ENCODE data around the gene CD38.

DNA sequence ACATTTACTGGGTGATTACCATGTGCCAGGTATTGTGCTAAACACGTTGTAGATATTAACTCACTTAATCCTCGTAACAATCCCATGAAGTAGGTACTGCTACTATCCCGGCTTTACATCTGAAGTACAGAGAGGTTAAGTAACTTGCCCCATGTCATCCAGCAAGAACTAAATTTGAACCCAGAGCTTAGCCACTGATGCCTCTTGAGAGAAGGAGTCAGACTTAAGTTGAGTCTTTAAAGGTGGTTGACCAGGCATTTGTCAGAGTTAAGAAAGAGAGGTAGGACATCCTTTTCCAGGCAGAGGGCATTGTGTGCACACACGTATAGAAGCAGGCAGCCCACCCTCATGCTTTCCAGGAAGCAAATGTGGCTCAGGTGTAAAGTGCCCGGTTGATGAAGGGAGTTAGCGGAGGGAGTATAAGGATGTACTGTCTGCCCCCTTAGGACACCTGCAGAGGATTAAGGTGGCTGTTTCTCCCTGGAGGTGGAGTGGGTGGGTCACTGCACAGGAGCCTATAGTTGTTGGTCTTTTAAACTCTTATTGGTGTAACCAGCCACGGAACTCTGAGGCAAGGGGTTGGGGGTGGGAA is 335 bp upstream of the CD38 start:
- TF ChIP-seq, protein P1, sequence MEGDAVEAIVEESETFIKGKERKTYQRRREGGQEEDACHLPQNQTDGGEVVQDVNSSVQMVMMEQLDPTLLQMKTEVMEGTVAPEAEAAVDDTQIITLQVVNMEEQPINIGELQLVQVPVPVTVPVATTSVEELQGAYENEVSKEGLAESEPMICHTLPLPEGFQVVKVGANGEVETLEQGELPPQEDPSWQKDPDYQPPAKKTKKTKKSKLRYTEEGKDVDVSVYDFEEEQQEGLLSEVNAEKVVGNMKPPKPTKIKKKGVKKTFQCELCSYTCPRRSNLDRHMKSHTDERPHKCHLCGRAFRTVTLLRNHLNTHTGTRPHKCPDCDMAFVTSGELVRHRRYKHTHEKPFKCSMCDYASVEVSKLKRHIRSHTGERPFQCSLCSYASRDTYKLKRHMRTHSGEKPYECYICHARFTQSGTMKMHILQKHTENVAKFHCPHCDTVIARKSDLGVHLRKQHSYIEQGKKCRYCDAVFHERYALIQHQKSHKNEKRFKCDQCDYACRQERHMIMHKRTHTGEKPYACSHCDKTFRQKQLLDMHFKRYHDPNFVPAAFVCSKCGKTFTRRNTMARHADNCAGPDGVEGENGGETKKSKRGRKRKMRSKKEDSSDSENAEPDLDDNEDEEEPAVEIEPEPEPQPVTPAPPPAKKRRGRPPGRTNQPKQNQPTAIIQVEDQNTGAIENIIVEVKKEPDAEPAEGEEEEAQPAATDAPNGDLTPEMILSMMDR (IDR thresholded peaks at IDR 0.05) = no peak
- no peak for TF ChIP-seq EZH2phosphoT487 (IDR thresholded peaks at IDR 0.05)

Data from neural progenitor cell (in vitro differentiated cells).